Stimulated activated CD8-positive, alpha-beta memory T cell treated with anti-CD3 and anti-CD28 coated beads, Interleukin-12 subunit alpha, Interleukin-12 subunit beta, amount 100 ng/mL, for 24 hours (primary cell): ENCODE data around the gene IGLL5.

Experiments
- DNase-seq: peaks from one replicate; pipeline ENCODE4 v3.0.0-alpha.2; 2020; ENCODE audit errors: extremely low read depth

Gene IGLL5

DNA sequence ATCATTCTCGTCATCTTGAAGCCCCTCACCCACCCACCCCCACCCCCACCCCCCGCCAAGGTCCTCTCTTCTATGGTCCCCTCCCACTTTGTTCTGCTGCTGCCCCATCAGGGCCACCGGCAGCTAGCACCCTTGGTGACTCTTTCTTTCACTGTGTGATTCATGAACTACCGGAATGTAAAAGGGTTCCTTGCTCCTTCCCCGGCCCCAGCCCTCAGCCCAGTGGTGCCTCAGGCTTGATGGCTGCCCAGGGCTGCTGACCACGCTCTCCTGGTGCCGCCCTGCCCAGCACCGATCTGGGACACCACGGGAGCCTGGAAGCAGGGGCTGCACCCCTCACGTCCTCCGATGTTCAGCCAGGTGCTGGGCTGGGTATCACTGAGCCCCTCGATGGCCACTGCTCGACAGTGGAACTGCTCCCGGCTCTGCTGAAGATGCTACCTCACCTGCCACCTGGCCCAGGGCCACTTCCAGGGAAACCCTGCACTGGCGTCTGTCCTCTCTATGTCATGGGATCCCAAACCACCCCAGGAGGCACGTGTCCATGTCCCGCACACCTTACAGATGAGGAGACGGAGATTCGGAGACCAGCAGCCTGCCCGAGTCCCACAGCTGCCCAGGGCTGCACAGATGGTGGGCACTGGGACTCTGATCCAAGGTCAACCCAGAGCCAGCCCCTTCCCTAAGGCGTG lies 39.7 kb downstream of the IGLL5 start:
- no peak for DNase-seq

DNA sequence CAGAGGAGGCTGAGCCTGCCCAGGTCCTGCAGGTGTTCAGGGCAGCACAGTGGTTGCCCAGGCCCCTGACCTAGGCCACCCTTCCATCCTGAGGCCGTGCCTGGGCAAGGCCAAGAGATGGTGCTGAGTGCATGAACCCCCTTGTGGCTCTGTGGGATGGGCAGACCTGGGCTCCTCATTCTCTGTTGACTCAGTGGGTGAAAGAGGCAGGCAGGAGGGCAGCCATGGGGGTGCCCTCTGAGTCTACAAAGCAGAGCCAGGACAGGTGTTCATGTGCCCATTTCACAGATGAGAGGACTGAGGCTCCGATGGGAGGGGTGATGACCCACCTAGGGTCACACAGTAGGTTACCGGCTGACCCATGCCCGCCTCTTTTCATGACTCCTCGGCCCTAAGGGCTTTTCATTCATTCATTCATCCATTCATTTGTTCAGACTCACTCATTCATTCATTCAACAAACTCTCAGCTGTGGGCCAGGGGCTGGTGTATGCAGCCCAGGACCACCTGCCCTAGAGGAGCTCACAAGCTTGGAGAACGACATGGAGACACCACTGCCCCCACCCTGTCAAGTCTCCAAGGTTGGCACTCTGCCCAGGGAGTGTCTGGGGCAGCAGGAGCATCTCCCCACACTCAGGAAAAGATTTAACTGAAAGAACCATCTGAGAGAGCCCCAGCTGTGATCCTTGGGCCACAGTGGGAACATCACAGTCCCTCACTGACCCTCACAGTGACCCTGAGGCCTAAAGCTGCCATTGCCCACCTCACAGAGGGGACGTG lies 40.5 kb downstream of the IGLL5 start:
- DNase-seq = no peak

DNA sequence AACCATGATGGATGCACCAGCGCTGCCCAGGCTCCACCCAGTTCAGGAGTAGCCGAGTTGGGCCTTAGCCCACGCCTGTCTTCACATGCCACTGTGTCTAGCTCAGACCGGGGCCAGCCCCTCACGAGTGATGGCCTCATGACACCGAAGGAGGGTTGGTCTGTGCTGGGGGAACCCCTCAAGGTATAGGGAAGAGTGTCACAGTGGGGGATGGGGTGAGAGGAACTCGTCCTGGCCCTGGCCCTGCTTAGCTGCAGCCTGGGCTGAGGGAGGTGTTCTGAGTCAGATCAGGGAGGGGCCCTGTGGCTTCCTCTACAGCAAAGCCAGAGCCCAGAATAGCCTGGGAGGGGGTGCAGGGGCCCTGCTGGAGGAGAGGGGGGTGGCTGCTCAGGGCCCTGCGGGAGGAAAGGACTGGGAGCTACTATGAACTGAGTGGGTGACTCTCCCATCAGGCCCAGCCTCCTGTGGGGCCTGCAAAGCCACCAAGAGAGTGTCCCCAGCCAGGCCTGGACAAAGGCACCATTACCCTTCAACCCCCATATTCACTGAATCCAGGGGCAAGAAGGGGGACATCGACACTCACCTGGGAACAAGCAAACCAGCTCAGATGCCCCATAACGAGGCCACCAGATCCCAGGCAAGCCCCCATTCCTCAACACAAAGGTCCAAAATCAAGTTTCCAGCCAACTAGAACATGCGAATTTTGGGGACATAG lies 41.2 kb downstream of the IGLL5 start:
- no peak for DNase-seq

DNA sequence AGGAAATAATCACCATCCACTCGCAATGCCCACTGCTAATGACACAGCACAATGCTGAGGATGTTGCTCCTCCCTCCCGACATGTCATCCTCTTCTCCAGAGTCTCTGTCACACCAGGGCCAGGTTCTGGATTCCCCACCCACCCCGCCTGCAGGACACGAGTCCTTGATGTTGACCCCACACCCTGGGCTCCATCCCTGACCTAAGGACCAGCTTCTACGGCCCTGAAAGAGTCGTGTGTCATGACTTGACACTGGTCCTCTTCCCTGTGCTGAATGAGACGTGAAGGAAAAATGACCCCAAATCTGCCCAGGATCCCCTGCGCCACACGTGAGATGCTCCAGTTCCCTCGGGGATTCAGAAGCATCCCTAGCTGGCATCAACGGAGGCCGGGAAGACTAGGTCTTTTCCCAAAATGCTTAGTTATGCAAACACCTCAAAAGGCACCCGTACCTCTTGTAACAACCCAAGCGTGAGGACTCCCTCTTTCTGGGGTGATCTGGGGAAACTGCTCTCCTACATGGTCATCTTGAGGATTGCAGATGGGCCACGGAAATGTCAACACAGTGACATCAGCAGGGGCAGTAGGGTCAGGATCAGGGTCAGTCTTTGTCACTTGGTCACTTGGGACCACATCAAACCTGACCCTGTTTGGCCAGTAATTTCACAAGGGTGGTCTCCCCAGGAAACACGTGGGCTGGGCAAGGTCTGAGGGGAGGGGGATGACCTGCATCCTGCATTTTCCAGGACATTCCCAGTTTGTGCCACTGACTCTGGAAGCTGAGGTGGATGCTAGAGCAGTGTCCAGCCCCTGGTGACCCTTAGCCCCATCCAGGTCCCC lies 42.0 kb downstream of the IGLL5 start:
- no peak for DNase-seq

DNA sequence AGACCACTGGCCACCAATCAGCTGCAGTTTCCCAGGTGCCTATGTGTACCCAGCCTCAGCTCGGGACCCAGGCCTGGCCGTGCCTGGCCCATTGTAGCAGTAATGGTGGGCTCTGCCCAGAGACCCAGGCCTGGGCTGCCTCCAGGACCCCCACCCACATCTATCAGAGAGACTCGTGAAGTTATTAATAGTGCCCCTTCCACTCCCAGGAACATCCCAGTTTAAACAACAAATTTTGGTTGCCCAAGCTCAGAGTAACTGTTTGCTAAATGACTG lies 42.5 kb downstream of the IGLL5 start:
- no peak for DNase-seq

DNA sequence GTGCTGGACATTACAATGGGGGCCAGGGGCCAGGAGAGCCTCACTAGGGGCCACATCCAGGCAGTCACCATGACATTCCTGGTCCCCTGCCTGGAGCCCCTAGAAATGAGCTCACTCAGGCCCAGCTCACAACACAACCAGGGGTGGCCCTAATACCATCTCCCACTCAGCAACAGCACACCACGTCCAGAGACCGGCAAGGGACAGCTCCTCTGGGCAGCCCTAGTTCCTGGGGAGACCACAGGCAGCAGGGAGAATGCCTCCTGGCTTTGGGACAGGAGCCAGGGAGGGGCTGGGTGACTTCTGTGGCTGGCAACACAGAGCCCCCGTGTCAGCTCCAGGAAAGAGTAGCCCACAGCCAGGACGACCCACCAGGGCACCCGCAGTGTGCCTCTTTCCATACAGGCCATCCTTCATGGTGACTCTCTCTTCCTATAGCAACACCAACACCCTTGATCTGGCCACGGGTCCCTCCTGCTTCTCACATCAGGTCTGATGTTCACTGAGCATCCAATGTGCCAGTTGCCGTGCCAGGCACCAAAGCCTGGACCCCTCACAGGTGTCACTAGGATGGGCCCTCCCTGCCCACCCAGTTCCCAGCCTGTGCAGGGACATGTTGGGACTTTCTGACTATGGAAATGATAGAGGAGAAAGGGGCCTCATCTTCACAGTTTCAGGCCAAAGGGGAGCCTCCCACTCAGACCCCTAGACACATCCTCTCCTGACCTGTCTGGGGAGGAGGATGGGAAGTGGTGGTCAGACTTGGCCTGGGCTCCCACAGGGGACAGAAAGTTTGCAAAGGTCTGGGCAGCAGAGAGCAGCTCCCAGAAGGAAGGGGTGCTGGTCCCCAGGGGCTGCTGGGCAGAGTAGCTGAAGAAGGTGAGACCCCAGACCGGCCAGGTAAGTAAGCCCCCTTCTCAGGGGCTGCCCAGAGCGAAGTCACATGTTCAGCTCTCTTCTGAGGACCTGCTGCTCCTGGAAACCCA lies 43.2 kb downstream of the IGLL5 start:
- DNase-seq = no peak

DNA sequence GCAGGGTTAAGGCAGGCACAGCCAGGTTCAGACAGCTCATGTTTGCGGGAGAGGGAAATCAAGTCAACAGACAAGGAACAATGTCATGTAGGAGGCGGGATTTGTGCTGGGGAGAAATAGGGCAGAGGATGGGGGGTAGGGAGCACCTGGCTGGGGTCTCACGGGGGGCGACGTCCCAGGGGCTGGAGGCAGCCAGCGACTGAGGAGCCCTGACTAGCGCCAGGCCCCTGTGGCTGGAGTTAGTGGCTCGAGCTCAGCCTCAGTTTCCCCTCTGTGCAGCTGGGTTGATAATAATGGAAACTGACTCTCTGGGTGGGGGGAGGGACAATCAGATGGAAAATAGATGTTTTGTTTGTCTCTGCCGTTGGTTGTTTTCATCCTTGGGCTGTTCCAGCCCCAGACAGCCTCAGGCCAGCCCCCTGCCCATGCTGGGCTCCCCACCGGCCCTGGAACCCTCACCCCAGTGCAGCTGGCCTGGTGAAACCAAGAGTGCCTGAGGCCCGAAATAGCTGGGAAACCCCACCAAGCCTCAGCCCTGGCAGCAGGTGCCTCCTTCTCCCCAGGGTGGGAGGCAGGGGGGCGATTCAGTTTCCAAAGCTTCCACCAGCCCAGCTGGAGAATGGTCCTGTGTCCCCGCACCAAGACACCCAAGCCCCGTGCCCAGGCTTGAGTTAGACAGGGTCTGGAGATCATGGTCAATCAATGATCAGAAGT lies 44.1 kb downstream of the IGLL5 start:
- no peak for DNase-seq

DNA sequence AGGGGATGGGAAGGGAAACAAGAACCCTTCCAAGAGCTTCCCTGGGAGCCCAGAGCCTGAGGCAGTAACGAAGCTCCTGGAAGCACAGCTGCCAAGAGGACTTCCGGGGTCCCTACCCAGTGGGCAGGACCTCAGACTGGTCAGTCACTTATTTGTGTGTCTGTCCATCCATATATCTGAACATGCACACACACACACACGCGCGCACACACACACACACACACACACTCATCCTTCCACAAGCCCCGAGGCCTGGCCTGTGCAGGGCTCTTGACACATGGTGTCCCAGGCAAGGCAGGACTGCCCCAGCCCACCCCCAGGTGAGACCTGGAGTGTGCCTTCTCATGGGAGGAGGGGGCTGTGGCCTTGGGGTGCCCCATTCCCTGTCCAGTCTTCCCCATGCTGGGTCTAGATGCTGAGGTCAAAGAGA lies 44.9 kb downstream of the IGLL5 start:
- no peak for DNase-seq

DNA sequence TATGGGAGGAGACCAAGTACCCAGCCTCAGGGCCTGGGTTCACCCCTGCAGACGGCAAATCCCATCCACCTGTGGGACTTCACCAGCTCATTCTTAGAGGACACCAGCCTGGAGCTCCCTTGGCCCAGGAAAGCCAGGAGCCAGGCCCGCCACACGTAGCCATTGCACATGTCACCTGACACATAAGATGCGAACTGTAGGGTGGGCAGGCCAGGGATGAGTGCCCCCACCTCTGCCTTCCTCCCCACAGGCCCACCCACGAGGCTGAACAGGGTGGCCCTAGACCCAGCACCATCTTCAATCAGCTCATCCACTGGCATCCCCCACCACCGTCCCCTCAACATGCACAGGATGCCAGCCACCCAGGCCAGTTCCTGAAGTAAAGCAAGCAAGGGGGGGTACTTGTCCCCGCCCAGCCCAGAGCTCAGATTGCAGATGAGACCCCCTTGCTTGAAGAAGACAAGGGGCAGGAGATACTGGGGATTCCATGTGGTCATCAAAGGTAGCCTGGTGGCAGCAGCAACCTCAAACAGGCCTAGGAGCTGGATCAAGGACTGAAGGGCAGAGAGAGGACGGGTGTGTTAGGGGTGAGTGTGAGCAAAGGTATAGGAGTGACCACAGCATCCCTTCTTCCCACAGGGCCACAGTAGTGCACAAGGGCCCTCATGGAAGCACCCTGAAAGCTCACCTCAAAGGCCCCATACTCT lies 45.6 kb downstream of the IGLL5 start:
- no peak for DNase-seq

DNA sequence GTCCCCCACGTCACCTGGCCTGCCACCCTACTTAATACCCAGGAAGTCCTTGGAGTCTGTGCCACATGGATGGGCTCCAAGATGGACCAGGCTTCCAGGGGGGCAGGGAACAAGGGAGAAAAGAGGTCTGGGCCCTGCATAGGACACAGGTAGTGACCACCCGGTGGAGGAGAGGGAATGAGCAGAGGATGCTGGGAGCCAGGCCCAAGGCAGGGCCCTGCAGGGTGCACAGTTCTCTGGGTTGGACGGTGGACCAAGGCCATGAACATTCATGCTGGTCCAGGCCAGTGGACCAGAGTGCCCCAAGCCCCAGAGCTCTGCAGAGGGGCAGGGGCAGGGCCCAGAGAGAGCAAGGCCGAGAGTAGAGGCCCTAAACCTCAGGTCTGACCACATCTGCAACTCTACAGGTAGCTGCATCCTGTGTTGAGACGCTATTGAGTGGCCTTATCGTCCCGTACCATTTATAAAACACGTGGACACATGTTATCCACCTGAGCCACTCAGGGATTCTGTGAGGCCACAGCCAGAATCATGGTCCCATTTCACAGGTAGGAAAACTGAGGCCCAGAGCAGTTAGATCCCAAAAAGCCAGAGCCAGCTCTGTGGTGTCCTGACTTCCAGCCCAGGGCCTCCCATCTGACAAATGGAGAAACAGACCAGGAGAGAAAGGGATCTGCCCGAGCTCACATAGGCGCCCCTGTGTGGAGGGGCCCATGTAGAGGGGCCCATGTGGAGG lies 46.4 kb downstream of the IGLL5 start:
- no peak for DNase-seq

DNA sequence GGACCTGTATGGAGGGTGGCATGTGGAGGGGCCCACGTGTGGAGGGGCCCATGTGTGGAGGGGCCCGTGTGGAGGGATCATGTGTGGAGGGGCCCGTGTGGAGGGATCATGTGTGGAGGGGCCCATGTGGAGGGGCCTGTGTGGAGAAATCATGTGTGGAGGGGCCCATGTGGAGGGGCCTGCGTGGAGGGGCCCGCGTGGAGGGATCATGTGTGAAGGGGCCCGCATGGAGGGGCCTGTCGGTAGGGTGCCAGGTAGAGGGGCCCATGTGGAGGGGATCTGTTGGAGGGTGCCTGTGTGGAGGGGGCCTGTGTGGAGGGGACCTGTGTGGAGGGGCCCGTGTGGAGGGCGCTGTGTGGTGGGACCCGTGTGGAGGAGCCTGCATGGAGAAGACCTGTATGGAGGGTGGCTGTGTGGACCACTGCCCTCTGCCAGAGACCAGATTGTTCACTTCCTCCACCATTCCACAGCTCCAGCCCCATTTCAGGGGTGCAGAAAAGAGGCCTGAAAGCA lies 47.0 kb downstream of the IGLL5 start:
- DNase-seq = no peak

DNA sequence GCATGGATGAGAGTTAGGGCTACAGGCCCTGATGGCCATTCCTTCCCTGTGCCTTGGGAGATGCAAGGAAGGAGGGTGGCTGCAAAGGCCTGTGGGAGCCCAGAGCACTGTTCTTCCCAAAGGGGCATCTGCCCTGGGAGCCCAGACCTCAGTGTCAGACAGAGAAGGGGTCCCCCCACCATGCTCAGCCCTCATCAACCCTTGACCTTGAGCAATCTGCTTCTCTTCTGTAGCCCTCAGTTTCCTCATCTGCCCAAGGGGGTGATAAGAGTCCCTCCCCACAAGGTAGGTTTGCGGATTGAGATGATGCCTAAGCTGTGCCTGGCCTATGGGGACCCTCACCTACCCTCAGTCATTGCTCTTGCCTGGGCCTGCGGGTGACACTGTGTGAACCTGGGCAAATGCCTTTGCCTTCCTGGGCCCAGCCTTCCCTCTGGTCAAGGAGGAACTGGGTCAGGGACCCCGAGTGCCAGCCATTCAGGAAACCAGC lies 47.5 kb downstream of the IGLL5 start:
- no peak for DNase-seq

DNA sequence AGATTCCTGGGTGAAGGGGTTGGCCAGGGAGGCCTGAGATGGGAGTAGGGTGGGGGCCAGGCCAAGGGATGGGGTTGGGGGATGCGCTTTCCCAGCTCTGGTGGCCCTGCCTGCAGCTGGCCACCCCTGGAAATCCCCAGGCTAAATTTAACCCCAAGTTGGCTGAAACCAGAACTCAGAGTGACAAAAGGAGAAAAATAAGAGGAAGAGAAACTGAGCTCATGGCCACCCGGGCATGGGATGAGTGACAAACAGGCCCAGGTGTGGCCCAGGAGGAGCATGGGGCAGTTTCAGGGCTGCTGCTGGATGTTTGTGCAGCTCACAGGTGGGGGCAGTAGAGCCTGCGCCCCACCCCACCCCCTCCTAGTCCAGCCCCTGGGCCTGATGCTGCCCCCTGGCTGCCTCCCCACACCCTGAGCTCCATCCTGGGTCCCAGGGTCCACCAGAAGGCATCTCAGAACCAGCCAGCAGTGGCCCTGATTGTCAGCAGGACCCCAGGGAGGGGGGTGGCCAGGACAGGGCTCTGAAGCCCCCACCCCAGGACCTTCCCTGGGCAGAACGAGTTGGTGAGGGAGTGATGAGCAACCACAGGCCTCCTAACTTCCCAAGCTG lies 48.0 kb downstream of the IGLL5 start:
- no peak for DNase-seq

DNA sequence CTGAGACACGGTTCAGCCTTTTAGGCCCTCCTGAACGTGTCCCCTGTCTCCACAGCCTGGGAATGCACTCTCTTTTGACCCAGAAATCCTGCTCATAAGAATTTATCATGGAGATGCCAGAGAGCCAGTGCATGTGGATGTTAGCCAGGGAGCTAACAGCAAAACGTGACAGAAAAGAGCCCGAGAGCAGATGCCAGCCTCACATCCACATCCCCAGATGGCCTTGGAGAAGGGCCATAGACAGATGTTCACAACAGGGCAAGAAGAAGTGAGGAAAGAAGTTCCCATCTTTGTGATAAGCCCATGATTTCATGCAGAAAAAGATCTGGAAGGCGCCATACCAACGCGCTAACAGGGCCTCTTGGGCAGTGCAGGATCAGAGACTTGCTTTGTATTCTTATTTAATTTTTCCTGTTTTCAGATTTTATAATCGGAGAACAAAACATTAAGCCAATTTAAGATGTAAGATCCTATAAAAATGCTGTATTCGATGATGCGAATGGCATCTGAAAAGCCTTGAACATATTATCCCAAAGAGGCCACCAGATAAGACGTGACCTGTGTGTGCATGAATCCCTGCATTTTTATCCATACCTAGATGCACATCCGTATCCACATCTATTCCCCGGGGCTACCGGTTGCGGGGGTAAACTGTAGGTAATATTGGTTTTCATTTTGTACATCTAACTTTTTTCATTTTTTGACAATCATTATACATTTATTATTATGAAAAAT lies 48.7 kb downstream of the IGLL5 start:
- DNase-seq = no peak

DNA sequence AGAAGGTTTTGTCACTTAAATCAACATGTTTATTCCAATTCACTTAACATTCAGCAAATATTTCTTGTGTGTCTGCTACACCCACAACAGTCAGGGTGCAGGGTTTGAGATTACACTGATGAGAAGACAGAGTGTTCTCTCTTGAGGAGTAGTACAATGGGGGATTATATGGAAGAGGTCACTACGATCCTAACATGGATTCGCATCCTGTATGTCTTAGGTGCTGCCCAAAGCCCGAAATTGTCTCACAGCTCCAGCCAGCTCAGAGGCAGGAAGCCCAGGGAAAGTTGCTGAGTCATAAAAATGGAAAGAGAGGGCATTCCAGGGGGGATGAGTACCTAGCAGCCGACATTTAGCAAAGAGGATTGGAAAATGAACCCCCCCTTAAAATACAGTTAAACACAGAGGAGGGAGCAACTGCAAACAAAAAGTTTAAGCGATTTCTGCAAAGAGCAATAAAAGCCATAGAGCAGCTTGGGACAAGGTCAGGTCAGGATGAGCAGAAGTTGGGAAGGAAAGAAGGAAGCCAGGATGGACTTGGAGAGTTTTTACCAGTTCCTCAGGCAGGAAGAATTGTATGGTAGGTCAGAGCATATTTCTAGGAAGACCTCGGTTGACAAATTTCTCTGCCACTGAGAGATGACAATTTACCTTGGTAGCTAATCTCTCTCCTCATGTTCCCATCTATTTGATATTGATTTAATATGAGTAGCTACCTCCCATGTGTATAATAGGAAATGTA lies 49.5 kb downstream of the IGLL5 start:
- no peak for DNase-seq

DNA sequence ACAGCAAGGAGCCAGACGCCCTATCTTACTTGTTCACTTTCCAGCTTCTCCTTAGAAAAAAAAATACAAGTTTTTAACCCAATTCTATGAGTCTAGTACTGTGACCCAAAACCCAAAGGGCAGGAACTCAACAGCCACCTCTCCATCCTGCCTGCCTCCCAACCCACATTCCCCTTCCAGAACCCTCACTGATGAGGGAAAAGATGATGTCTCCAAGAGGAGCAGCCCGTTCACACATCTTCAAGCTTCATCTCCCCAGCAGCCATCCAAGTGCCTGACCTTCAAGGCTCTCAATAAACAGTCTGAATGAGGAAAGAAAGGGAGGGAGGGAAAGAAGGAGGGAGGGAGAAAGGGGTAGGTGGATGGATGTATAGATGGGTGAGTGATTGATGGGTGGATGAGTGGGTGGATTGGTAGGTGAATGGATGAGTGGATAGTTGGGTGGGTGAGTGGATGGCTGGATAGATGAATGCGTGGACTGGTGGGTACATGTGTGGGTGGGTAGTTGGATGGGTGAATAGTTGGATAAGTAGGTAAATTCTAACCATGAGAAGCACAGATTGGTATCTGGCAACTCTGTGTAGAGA lies 50.4 kb downstream of the IGLL5 start:
- no peak for DNase-seq
